B cell (primary cell): ENCODE data around the gene NAV2.

Experiments
- CTCF ChIP-seq: fragments of 200-600 bp; IDR thresholded peaks from one replicate; pipeline ENCODE4 v1.8.0; 2022; ENCODE audit warnings: antibody characterized with exemption, mild to moderate bottlenecking
- EZH2 ChIP-seq: IDR thresholded peaks from 2 replicates; pipeline ENCODE4 v1.6.1; 2012; ENCODE audit warnings: borderline replicate concordance, low read depth, mild to moderate bottlenecking, moderate library complexity, low read length; ENCODE audit not compliant: insufficient read depth, poor library complexity, severe bottlenecking

GRCh38 chr11:19872512-19873145 lies 160.0 kb downstream of the NAV2 start:
- TF ChIP-seq CTCF (no peak), EZH2 (no peak)
